BJ (cell line): ENCODE data around the gene FGGY. TPM values are rescaled to one million over a fixed set of nuclear protein-coding genes. Genes with fewer than 3 reads are reported as not detected.

Experiments used
- CTCF ChIA-PET: fragments of 350-600 bp; formaldehyde crosslinking; extraction: SDS; loops from one replicate; lab custom pipeline; 2021; ENCODE audit warnings: antibody characterized with exemption, inconsistent platforms; lab: Yijun Ruan, JAX
- POLR2A ChIA-PET: fragments of 300-600 bp; sonication (Branson Sonifier 250); formaldehyde crosslinking; extraction: SDS; loops from one replicate; lab custom pipeline; 2021; ENCODE audit warnings: antibody characterized with exemption; lab: Charles Lee
- DNase-seq: peaks from one replicate; pipeline ENCODE4 v3.0.0-alpha.2; 2011; ENCODE audit warnings: low read depth
- H3K27me3 ChIP-seq: 2 replicates; pipeline ENCODE4 v1.6.0; 2011; ENCODE audit warnings: low read length; ENCODE audit not compliant: control insufficient read depth, insufficient read depth
- H3K36me3 ChIP-seq: 2 replicates; pipeline ENCODE4 v1.5.1; 2011; ENCODE audit warnings: low read length; ENCODE audit not compliant: control insufficient read depth, insufficient read depth
- H3K4me3 ChIP-seq: 2 replicates; pipeline ENCODE4 v1.5.1; 2011; ENCODE audit warnings: low read depth, mild to moderate bottlenecking, control low read depth, low read length
- CTCF ChIP-seq: IDR thresholded peaks from 2 replicates; pipeline ENCODE4 v1.5.1; 2011; ENCODE audit warnings: low read depth, mild to moderate bottlenecking, control low read depth, inconsistent platforms, low read length, moderate library complexity; ENCODE audit not compliant: insufficient read depth
- polyA plus RNA-seq: library from polyadenylated mRNA; depleted of rRNA; stranded (reverse); fragments of >200 nt; gene quantifications from 2 replicates; pipeline ENCODE4 v1.2.3, GENCODE V29; 2011

Gene FGGY
- polyA plus RNA-seq, 1 experiment: 9.9 TPM

- CTCF ChIA-PET: interaction anchor here (1.0 kb wide), 1 partner anchor 20 kb away, joined by 3 read pairs; no protein-coding TSS in a partner anchor
- H3K36me3 ChIP-seq: no peaks in the 10 kb centered on the region
- DNase-seq: no peak
- no peaks in the 10 kb centered on the region for H3K27me3 ChIP-seq
- H3K4me3 ChIP-seq: no peak overlapping the region
- TF ChIP-seq CTCF: no peak
- POLR2A ChIA-PET: no interaction called here
These were observed 383.1 kb downstream of the FGGY start for GRCh38 chr1:59680044-59680443.

GRCh38 chr1:59682396-59683080 lies 385.6 kb downstream of the FGGY start:
- Histone ChIP-seq H3K4me3 (no peak overlapping the region), H3K36me3 (no peaks in the 10 kb centered on the region), H3K27me3 (no peaks in the 10 kb centered on the region)
- DNase-seq: no peak
- POLR2A ChIA-PET: no interaction called here
- CTCF ChIA-PET: no interaction called here
- no peak for TF ChIP-seq CTCF

GRCh38 chr1:59683197-59683596 lies 386.3 kb downstream of the FGGY start:
- Histone ChIP-seq H3K4me3 (no peak overlapping the region), H3K27me3 (no peaks in the 10 kb centered on the region), H3K36me3 (no peaks in the 10 kb centered on the region)
- POLR2A ChIA-PET: no interaction called here
- no peak for TF ChIP-seq CTCF
- DNase-seq: no peak
- CTCF ChIA-PET: no interaction called here

- H3K27me3 ChIP-seq: no peaks in the 10 kb centered on the region
- ChIA-PET POLR2A (no interaction called here), CTCF (interaction anchor here (0.6 to 0.9 kb wide), 2 partner anchors 14 to 369 kb away, joined by 3 to 4 read pairs; no protein-coding TSS in a partner anchor)
- H3K4me3 ChIP-seq: no peak overlapping the region
- no peak for DNase-seq
- TF ChIP-seq CTCF: no peak
- no peaks in the 10 kb centered on the region for H3K36me3 ChIP-seq
These were observed 387.8 kb downstream of the FGGY start for GRCh38 chr1:59684698-59685097.

- Histone ChIP-seq H3K36me3 (no peaks in the 10 kb centered on the region), H3K27me3 (no peaks in the 10 kb centered on the region), H3K4me3 (no peak overlapping the region)
- POLR2A ChIA-PET: no interaction called here
- TF ChIP-seq CTCF: no peak
- CTCF ChIA-PET: interaction anchor here (0.9 kb wide), 1 partner anchor 14 kb away, joined by 3 read pairs; no protein-coding TSS in a partner anchor
- no peak for DNase-seq
These were observed 388.2 kb downstream of the FGGY start for GRCh38 chr1:59685101-59685500.
